OCI-LY1 (cell line): ENCODE data around the gene HS3ST3B1.

Experiments used
- H2AFZ ChIP-seq: fragments of 200-600 bp; sonication (generic), shearing (Covaris generic); 2 replicates; pipeline ENCODE4 v1.6.0; 2014; ENCODE audit warnings: antibody characterized with exemption, mild to moderate bottlenecking, low read length
- H3F3A ChIP-seq: fragments of 200-600 bp; sonication (generic), shearing (Covaris generic); 2 replicates; pipeline ENCODE4 v1.6.0; 2014; ENCODE audit warnings: mild to moderate bottlenecking, antibody characterized with exemption, low read length, moderate library complexity; ENCODE audit not compliant: insufficient read depth
- H3K27ac ChIP-seq: fragments of 200-600 bp; sonication (generic); 2 replicates; pipeline ENCODE4 v1.5.1; 2014; ENCODE audit warnings: low read length, mixed run types, mild to moderate bottlenecking, low read depth; ENCODE audit not compliant: poor library complexity, severe bottlenecking
- H3K27me3 ChIP-seq: fragments of 200-600 bp; sonication (generic); 2 replicates; pipeline ENCODE4 v1.6.0; 2014; ENCODE audit warnings: antibody characterized with exemption, mild to moderate bottlenecking, low read length, moderate library complexity; ENCODE audit not compliant: insufficient read depth
- H3K36me3 ChIP-seq: fragments of 200-600 bp; sonication (generic); 2 replicates; pipeline ENCODE4 v1.6.1; 2014; ENCODE audit warnings: mild to moderate bottlenecking, antibody characterized with exemption, low read length, moderate library complexity, mixed read lengths; ENCODE audit not compliant: insufficient read depth
- H3K4me1 ChIP-seq: fragments of 200-600 bp; sonication (generic); 2 replicates; pipeline ENCODE4 v1.5.1; 2014; ENCODE audit warnings: mild to moderate bottlenecking, low read length, moderate library complexity; ENCODE audit not compliant: insufficient read depth, severe bottlenecking
- H3K4me2 ChIP-seq: fragments of 200-600 bp; sonication (generic), shearing (Covaris generic); 2 replicates; pipeline ENCODE4 v1.6.1; 2014; ENCODE audit warnings: low read length
- H3K4me3 ChIP-seq: fragments of 200-600 bp; sonication (generic); 2 replicates; pipeline ENCODE4 v1.5.1; 2014; ENCODE audit warnings: low read length, low read depth, mild to moderate bottlenecking, mixed read lengths; ENCODE audit not compliant: poor library complexity, severe bottlenecking
- H3K79me2 ChIP-seq: fragments of 200-600 bp; shearing (Covaris generic); 2 replicates; pipeline ENCODE4 v1.6.1; 2016; ENCODE audit warnings: mixed run types, low read length, mixed read lengths; ENCODE audit not compliant: insufficient read depth
- H3K9ac ChIP-seq: fragments of 200-600 bp; sonication (generic), shearing (Covaris generic); 2 replicates; pipeline ENCODE4 v1.6.1; 2014; ENCODE audit warnings: mild to moderate bottlenecking, low read length, mixed read lengths
- H3K9me2 ChIP-seq: fragments of 200-600 bp; sonication (generic), shearing (Covaris generic); 2 replicates; pipeline ENCODE4 v1.6.1; 2014; ENCODE audit warnings: low read depth, mild to moderate bottlenecking, low read length, mixed read lengths
- H3K9me3 ChIP-seq: fragments of 200-600 bp; shearing (Covaris generic); 2 replicates; pipeline ENCODE4 v1.6.1; 2014; ENCODE audit warnings: low read length, mixed read lengths
- H4K20me1 ChIP-seq: fragments of 200-600 bp; sonication (generic), shearing (Covaris generic); 2 replicates; pipeline ENCODE4 v1.6.0; 2016; ENCODE audit warnings: mild to moderate bottlenecking, low read length; ENCODE audit not compliant: insufficient read depth
- CTCF ChIP-seq: fragments of 200-600 bp; sonication (generic), shearing (Covaris generic); IDR thresholded peaks from 2 replicates; pipeline ENCODE4 v1.5.1; 2017; ENCODE audit warnings: mild to moderate bottlenecking, antibody characterized with exemption, low read length, moderate library complexity, mixed read lengths
- EZH2 ChIP-seq: fragments of 200-600 bp; sonication (generic), shearing (Covaris generic); IDR thresholded peaks from 2 replicates; pipeline ENCODE4 v1.8.0; 2017; ENCODE audit warnings: borderline replicate concordance, mixed run types, mild to moderate bottlenecking, antibody characterized with exemption, low read length, moderate library complexity, mixed read lengths

HS3ST3B1 gene

DNA sequence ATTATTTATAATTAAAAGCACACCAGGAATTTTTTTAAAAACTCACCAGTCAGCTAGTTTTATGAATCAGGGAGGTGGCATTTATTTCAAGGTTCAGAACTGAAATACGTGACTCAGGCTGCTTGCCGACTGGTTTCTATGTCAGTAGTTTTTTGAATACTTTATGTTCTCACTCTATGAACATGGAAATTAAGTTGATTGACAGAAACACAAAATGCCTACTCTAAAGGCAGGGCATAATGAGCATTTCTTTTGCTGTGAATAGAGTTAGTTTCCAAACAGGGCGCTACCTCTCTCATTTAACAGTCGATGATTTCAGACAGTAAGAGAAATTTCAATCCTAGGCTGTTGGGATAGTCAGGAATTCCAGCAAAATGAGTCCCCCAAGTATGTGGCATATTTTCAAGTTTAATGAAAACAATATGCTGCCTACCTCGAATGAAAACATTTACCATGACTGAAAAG lies 6.7 kb downstream of the HS3ST3B1 start:
- Histone ChIP-seq H3K79me2 (no peaks in the 10 kb centered on the region), H3K9me3 (no peaks in the 10 kb centered on the region), H4K20me1 (no peaks in the 10 kb centered on the region), H3K27ac (no peak overlapping the region), H3K4me1 (no peaks in the 10 kb centered on the region), H3K4me2 (no peak overlapping the region), H3K9ac (no peak overlapping the region), H3K36me3 (no peaks in the 10 kb centered on the region), H3K9me2 (no peaks in the 10 kb centered on the region), H2AFZ (no peak overlapping the region), H3K27me3 (no peaks in the 10 kb centered on the region), H3F3A (no peaks in the 10 kb centered on the region), H3K4me3 (no peak overlapping the region)
- TF ChIP-seq EZH2, result no peak
- TF ChIP-seq CTCF, result no peak

DNA sequence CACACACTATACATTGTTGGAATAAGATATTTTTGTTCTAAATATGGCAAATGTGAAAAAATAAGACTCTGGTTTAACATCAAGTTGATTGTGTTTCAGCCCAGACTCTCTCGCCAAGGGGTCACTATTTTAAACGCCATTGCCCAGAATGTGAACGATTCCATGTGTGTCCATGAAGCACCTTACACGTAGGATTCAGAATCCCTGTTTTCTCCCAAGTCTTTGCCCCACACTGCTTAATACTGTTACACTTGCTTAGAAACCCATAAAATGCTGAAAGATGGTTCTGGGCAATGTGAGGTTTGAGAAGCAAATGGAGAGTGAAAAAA lies 7.7 kb downstream of the HS3ST3B1 start:
- no peaks in the 10 kb centered on the region for H3K4me1 ChIP-seq
- no peaks in the 10 kb centered on the region for H3K9me3 ChIP-seq
- no peak overlapping the region for H3K9ac ChIP-seq
- no peak overlapping the region for H2AFZ ChIP-seq
- H3K36me3 ChIP-seq, result no peaks in the 10 kb centered on the region
- no peak overlapping the region for H3K4me2 ChIP-seq
- H3F3A ChIP-seq, result no peaks in the 10 kb centered on the region
- no peaks in the 10 kb centered on the region for H3K9me2 ChIP-seq
- no peaks in the 10 kb centered on the region for H3K27me3 ChIP-seq
- H3K27ac ChIP-seq, result no peak overlapping the region
- no peak overlapping the region for H3K4me3 ChIP-seq
- no peaks in the 10 kb centered on the region for H4K20me1 ChIP-seq
- no peaks in the 10 kb centered on the region for H3K79me2 ChIP-seq
- TF ChIP-seq EZH2 (no peak), CTCF (no peak)

DNA sequence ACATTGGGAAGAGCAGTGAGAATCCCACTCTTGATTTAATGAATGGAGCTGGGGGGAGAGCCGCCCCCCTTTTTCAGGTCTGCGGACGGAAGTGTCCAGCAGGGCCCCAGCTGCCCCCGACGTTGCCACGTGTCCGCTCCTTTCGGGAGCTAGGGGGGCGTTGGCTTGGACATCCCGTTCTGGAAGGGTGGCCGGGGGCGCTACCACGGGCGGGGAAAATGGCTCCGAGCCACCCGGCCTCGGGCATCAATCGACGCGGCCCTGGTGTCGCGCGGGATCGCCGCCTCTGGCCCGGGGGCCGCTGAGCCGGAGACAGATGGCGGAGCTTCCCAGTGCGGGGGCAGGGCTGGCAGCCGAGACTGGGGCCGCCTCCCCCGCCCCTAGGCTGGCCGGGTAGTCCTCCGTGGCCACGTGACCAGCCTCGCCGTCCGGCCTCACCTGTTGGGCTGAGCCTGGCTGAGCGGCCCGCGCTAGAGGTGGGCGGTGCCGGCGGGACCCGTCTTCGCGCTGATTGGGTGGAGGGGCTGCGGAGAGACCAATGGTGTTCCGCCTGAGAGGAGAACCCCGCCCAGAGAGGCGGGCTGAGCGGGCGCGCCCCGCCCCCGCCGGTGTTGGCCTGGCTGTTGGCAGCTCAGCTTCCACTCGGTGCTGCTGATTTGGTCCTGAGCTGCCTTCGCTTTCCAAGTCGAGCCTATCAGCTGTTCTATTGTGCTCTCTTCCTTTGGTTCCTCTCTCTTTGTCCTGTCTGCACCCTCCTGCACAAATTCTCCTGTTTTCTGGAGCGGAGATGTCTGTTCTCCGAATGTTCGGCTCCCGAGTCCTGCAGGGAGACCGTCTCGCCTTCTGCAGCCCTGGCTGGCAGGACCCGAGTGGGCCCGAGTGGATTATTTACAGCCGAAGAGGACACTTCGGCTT lies 8.3 kb downstream of the HS3ST3B1 start:
- no peak overlapping the region for H3K4me3 ChIP-seq
- H3K27ac ChIP-seq, result no peak overlapping the region
- H3K4me2 ChIP-seq, result no peak overlapping the region
- H3K9me3 ChIP-seq, result no peaks in the 10 kb centered on the region
- no peaks in the 10 kb centered on the region for H3F3A ChIP-seq
- no peaks in the 10 kb centered on the region for H3K27me3 ChIP-seq
- H3K4me1 ChIP-seq, result no peaks in the 10 kb centered on the region
- TF ChIP-seq EZH2 (no peak), CTCF (no peak)
- no peaks in the 10 kb centered on the region for H3K36me3 ChIP-seq
- no peaks in the 10 kb centered on the region for H4K20me1 ChIP-seq
- H3K79me2 ChIP-seq, result no peaks in the 10 kb centered on the region
- no peaks in the 10 kb centered on the region for H3K9me2 ChIP-seq
- no peak overlapping the region for H2AFZ ChIP-seq
- H3K9ac ChIP-seq, result no peak overlapping the region
